Psoas muscle (tissue), 8 donors: ENCODE results near the gene THAP7. TPM values are rescaled to one million over a fixed set of nuclear protein-coding genes. Genes with fewer than 3 reads are reported as not detected.

Experiments
- ATAC-seq, 4 donors: fragments of 200-7000 bp; cut with Tn5 transposase; one replicate each; pipeline ENCODE4 v1.9.1; 2020; ENCODE audit warnings: moderate library complexity in 3 of 4, mild to moderate bottlenecking in 2 of 4
- DNase-seq, 2 donors: peaks; one replicate each; pipeline ENCODE4 v3.0.0-alpha.2; 2020
- H3K27ac ChIP-seq: fragments of 200-600 bp; one replicate; pipeline ENCODE4 v1.8.0; 2022
- H3K27me3 ChIP-seq, 3 donors: fragments of 200-600 bp in 1 of 3; one replicate each; pipeline versions ENCODE4 v1.6.1 to v1.8.0; 2013 to 2022; ENCODE audit warnings: low read length in 2 of 3, mild to moderate bottlenecking in 2 of 3, moderate library complexity in 1 of 3; ENCODE audit not compliant: insufficient read depth in 3 of 3
- H3K36me3 ChIP-seq, 2 donors: fragments of 200-600 bp in 1 of 2; one replicate each; pipeline versions ENCODE4 v1.6.1 to v1.8.0; 2013 to 2022; ENCODE audit warnings: low read depth in 1 of 2, mild to moderate bottlenecking in 1 of 2, moderate library complexity in 1 of 2; ENCODE audit not compliant: insufficient read depth in 1 of 2
- H3K4me1 ChIP-seq: fragments of 200-600 bp; one replicate; pipeline ENCODE4 v1.8.0; 2022
- H3K4me3 ChIP-seq: fragments of 200-600 bp; one replicate; pipeline ENCODE4 v1.8.0; 2022; ENCODE audit warnings: mild to moderate bottlenecking
- H3K9me3 ChIP-seq: fragments of 200-600 bp; one replicate; pipeline ENCODE4 v1.8.0; 2022
- WGBS, 3 donors: extraction: QIAGEN DNeasy Blood & Tissue Kit; methylation state at CpG; one replicate each; pipeline versions ENCODE4 v1.1.6 to v1.1.7; 2013; 5-methylcytosine and 5-hydroxymethylcytosine counted together
- intact Hi-C, 2 donors: fragments of 100-400 bp; cut with DNase I; formaldehyde crosslinking; loops; one replicate each; pipeline versions ENCODE4 v1.11.0 to v1.14.2; 2022
- polyA plus RNA-seq, 3 donors: library from polyadenylated mRNA; stranded (reverse); fragments of 200-250 nt; gene quantifications; one replicate each; pipeline ENCODE4 v1.2.3, GENCODE V29; 2013
- total RNA-seq, 4 donors: library from RNA; stranded (reverse); fragmentation: NEBNext Ultra II Directional in 2 of 4; extraction: Animal tissue kit (Norgen Biotek cat#: 25700) in 2 of 4; gene quantifications; one replicate each; pipeline versions ENCODE4 v1.2.1 to v1.2.4, GENCODE V29; 2021 to 2023
- TF ChIP-seq, protein P1 (sequence below): fragments of 200-600 bp; IDR thresholded peaks from one replicate; pipeline ENCODE4 v1.8.0; 2022; ENCODE audit warnings: antibody characterized with exemption
- donor health status: healthy with polysubstance abuse.
- donor health status: DM: no; HTN: no; CAD: no; lungs with moderate emphysema.
- donor health status: Bipolar disorder and iron deficiency.
- donor health status: healthy.
- donor health status: DM: yes; HTN: yes; CAD: no.
- donor health status: DM: no; HTN: no; CAD: no.
- donor health status: DM: no; HTN: no; CAD: no.
- donor health status: DM: yes; HTN: yes; CAD: no.

Gene THAP7
- total and polyA plus RNA-seq, 7 donors: 25.2 to 67.5 (median 39.2) TPM

DNA sequence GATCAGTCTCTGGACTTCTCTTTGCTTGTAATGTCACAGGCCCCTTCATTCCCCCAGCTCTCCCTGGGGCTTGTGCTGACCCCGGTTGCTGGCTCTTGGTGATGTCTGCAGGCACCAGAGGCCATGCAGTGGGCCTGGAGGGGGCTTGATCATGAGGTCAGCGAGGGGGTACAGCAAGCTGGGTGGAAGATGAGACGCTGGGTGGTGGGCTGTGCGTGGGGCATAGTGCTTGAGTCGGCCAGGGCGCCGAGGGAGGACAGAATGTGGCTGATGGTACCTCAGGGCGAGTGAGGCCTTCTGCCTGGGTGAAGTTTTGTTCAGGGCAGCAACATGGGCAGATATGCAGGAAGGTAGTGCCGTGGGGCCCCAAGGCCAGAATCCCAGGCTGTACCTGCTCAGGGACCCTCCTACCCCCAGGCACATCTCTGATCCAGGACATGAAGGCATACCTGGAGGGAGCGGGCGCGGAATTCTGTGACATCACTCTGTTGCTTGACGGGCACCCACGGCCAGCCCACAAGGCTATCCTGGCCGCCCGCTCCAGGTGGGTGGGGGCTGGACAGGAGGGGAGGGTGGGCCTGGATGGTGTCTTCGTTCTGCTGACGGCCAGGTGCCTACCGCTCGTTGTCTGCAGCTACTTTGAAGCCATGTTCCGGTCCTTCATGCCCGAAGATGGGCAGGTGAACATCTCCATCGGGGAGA is 6.4 kb downstream of the THAP7 start:
- Histone ChIP-seq H3K4me1 (peaks cover 5% of the 10 kb centered on the region), H3K27me3 (no peaks in the 10 kb centered on the region), H3K36me3 (peaks cover 3 to 100% of the 10 kb centered on the region in 2 donors), H3K4me3 (no peak overlapping the region), H3K9me3 (no peaks in the 10 kb centered on the region), H3K27ac (no peak overlapping the region)
- ATAC-seq (no peak), DNase-seq (no peak)
- WGBS, 3 donors: 86 to 87% (median 87%) methylated on average over 20 to 23 of the region's 23 CpGs
- intact Hi-C loops: loop anchor here in 1 of 2 donors (10.0 kb wide), 1 partner anchor 69 kb away; no protein-coding TSS in a partner anchor
- TF ChIP-seq, protein P1, sequence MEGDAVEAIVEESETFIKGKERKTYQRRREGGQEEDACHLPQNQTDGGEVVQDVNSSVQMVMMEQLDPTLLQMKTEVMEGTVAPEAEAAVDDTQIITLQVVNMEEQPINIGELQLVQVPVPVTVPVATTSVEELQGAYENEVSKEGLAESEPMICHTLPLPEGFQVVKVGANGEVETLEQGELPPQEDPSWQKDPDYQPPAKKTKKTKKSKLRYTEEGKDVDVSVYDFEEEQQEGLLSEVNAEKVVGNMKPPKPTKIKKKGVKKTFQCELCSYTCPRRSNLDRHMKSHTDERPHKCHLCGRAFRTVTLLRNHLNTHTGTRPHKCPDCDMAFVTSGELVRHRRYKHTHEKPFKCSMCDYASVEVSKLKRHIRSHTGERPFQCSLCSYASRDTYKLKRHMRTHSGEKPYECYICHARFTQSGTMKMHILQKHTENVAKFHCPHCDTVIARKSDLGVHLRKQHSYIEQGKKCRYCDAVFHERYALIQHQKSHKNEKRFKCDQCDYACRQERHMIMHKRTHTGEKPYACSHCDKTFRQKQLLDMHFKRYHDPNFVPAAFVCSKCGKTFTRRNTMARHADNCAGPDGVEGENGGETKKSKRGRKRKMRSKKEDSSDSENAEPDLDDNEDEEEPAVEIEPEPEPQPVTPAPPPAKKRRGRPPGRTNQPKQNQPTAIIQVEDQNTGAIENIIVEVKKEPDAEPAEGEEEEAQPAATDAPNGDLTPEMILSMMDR: no peak

DNA sequence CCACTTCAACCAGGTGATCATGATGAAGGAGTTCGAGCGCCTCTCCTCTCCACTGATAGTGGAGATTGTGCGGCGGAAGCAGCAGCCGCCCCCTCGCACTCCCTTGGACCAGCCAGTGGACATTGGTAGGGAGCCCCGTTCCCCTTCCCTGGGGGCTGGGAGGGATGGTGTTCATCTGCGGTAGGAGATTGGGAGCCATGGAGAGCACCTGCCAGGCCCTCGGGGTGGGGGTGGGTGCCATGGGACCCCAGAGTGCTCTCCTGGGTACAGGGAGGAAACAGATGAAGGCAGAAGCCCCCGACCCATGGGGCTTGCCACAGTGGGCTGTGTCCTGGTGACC is 7.0 kb downstream of the THAP7 start:
- H3K27ac ChIP-seq: no peak overlapping the region
- DNase-seq: no peak
- intact Hi-C loops: loop anchor here in 1 of 2 donors (10.0 kb wide), 1 partner anchor 70 kb away; no protein-coding TSS in a partner anchor
- WGBS, 3 donors: 85 to 90% (median 89%) methylated on average over 10 of the region's 10 CpGs
- TF ChIP-seq, protein P1: no peak
- H3K27me3 ChIP-seq: no peaks in the 10 kb centered on the region
- ATAC-seq: no peak
- no peaks in the 10 kb centered on the region for H3K4me1 ChIP-seq
- H3K36me3 ChIP-seq: peaks cover 3 to 98% of the 10 kb centered on the region in 2 donors
- no peak overlapping the region for H3K4me3 ChIP-seq
- H3K9me3 ChIP-seq: no peaks in the 10 kb centered on the region

DNA sequence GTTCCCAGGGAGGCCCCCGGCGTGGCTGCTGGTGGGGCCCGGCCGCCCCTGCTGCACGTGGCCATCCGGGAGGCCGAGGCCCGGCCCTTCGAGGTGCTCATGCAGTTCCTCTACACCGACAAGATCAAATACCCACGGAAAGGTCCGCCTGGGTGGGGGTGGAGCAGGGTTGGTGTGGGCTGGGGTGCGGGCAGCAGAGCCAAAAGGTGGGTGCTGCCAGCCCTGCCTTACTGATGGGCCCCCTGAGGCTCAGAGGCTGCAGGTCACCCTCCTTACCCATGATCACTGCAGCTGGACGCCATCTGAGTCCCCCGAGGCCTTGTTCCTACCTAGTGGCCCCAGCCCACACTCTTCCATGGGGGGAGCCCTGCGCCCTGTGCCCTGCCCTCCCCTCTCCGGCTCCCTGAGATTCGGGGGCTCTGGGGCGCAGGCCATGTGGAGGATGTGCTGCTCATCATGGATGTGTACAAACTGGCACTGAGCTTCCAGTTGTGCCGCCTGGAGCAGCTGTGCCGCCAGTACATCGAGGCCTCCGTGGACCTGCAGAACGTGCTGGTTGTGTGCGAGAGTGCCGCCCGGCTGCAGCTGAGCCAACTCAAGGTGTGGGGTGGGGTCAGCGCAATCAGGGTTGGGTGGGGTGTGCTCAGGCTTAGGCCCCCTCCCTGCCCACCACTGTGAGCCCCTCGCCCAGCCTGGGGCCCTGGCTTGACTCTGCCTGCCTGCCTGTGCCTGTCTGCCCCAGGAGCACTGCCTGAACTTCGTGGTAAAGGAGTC is 7.6 kb downstream of the THAP7 start:
- Histone ChIP-seq H3K4me3 (no peak overlapping the region), H3K36me3 (peaks cover 3 to 94% of the 10 kb centered on the region in 2 donors), H3K27ac (no peak overlapping the region), H3K9me3 (no peaks in the 10 kb centered on the region), H3K4me1 (no peaks in the 10 kb centered on the region), H3K27me3 (no peaks in the 10 kb centered on the region)
- intact Hi-C loops: loop anchor here in 1 of 2 donors (10.0 kb wide), 1 partner anchor 70 kb away; no protein-coding TSS in a partner anchor
- TF ChIP-seq, protein P1: no peak
- 86 to 90% (median 90%) methylated on average over 28 to 30 of the region's 30 CpGs for WGBS, 3 donors
- ATAC-seq (no peak), DNase-seq (no peak)

DNA sequence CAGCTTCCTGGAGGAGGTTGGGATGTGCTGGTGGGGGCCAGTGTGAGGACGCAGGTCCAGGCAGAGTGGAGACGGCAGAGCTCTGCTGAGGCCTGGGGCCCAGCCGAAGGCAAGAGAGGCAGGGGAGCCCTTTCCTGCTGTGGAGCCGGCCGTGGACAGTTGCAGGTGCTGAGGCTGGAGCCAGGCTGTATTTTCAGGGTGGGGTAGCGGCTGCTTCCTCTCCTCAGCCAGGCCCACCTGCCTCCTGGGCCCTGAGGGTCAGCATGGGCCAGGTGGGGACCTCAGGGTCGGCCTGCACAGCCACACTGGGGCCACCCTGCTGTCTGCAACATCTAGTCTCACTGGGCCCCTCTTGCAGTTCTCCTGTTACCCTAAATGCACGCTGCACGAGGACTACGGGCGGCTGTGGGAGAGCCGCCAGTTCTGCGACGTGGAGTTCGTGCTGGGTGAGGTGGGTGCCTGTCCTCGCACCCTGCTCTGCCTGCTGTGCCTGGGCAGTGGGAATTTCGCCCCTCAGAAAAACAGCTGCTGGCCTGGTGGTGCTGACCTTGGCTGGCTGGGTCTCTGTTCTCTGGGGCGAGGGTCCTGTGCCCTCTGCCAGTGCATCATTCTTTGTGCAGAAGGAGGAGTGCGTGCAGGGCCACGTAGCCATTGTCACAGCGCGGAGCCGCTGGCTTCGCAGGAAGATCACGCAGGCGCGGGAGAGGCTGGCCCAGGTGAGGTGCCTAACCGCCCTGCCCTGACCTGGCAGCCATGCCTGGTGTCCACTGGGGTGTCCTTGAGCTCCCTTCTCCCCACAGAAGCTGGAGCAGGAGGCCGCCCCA is 8.4 kb downstream of the THAP7 start:
- H3K27ac ChIP-seq: no peak overlapping the region
- H3K9me3 ChIP-seq: no peaks in the 10 kb centered on the region
- no peaks in the 10 kb centered on the region for H3K4me1 ChIP-seq
- peaks cover 3 to 92% of the 10 kb centered on the region in 2 donors for H3K36me3 ChIP-seq
- no peak for DNase-seq
- WGBS, 3 donors: 92 to 94% (median 94%) methylated on average over 28 to 29 of the region's 29 CpGs
- H3K27me3 ChIP-seq: no peaks in the 10 kb centered on the region
- TF ChIP-seq, protein P1: no peak
- ATAC-seq: no peak
- intact Hi-C loops: loop anchor here in 1 of 2 donors (10.0 kb wide), 1 partner anchor 71 kb away; no protein-coding TSS in a partner anchor
- no peak overlapping the region for H3K4me3 ChIP-seq
